Prostate gland (tissue), 2 donors: ENCODE measurements around the gene SMIM27.

ENCODE experiments used
- POLR2A ChIP-seq: fragments of 450-650 bp; IDR thresholded peaks from one replicate; pipeline ENCODE4 v1.6.1; 2016; ENCODE audit warnings: antibody characterized with exemption, mild to moderate bottlenecking
- TF ChIP-seq, protein P1 (sequence below), 4 experiments: fragments of 200-600 bp in 2 of 4; fragments of 450-650 bp in 2 of 4; sonication (generic) in 2 of 4; IDR thresholded peaks; 1 replicate in 3 of 4; 2 replicates in 1 of 4; pipeline ENCODE4 v1.5.1; 2016 to 2019; ENCODE audit warnings: antibody characterized with exemption in 4 of 4, mild to moderate bottlenecking in 2 of 4, moderate library complexity in 2 of 4

DNA sequence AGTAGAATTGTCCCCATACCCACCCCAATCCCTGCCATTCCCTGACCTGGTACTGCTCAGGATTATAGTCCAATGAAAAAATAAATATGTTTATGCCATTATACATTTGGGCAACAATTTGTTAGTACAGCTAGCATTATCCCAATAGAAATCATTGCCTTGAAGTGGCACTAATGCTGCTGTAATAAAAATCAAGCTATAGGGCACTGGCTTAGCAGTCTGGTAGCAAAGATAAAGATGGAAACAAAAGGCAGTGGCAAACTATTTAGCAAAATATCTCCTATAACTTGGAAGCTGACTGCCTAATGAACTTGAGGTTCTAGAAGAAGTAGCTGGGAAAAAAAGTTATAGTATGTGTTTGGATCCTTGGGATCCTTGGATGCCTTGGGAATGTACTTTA is 2.5 kb downstream of the SMIM27 start:
- TF ChIP-seq POLR2A, result no peak
- TF ChIP-seq, protein P1, sequence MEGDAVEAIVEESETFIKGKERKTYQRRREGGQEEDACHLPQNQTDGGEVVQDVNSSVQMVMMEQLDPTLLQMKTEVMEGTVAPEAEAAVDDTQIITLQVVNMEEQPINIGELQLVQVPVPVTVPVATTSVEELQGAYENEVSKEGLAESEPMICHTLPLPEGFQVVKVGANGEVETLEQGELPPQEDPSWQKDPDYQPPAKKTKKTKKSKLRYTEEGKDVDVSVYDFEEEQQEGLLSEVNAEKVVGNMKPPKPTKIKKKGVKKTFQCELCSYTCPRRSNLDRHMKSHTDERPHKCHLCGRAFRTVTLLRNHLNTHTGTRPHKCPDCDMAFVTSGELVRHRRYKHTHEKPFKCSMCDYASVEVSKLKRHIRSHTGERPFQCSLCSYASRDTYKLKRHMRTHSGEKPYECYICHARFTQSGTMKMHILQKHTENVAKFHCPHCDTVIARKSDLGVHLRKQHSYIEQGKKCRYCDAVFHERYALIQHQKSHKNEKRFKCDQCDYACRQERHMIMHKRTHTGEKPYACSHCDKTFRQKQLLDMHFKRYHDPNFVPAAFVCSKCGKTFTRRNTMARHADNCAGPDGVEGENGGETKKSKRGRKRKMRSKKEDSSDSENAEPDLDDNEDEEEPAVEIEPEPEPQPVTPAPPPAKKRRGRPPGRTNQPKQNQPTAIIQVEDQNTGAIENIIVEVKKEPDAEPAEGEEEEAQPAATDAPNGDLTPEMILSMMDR (IDR thresholded peaks at IDR 0.05), result no peak
